IMR-90 (cell line): ENCODE measurements around the gene EXOSC1. TPM values are rescaled to one million over a fixed set of nuclear protein-coding genes. Genes with fewer than 3 reads are reported as not detected.

Source experiments
- ATAC-seq: fragments of 200-7000 bp; cut with Tn5 transposase; 2 replicates; pipeline ENCODE4 v1.9.1; 2020; ENCODE audit warnings: low read depth, mild to moderate bottlenecking, moderate library complexity
- BruUV-seq: library from RNA; stranded (reverse); fragments of 400-500 nt; replicated peaks from 2 replicates; lab custom pipeline; 2021; lab: Mats Ljungman, UMichigan
- CTCF ChIA-PET: fragments of 300-600 bp; formaldehyde crosslinking; extraction: SDS; loops from one replicate; lab custom pipeline; 2021; ENCODE audit warnings: antibody characterized with exemption; lab: Yijun Ruan, JAX
- POLR2A ChIA-PET: fragments of 300-600 bp; sonication (Branson Sonifier 250); formaldehyde crosslinking; loops from one replicate; lab custom pipeline; 2022; ENCODE audit warnings: antibody characterized with exemption; ENCODE audit not compliant: unreplicated experiment; lab: Charles Lee
- DNase-seq: peaks from one replicate; pipeline ENCODE4 v3.0.0; 2013
- H2AFZ ChIP-seq: replicated peaks from 2 replicates; pipeline ENCODE3; 2013; ENCODE audit warnings: low read length, mild to moderate bottlenecking; ENCODE audit not compliant: poor library complexity
- H2AK5ac ChIP-seq: 2 replicates; pipeline ENCODE4 v1.6.1; 2013; ENCODE audit warnings: low read depth, low read length, inconsistent platforms
- H2AK9ac ChIP-seq: replicated peaks from 2 replicates; pipeline ENCODE3; 2013; ENCODE audit warnings: mild to moderate bottlenecking, low read depth, low read length, moderate library complexity; ENCODE audit not compliant: poor library complexity
- H2BK120ac ChIP-seq: 2 replicates; pipeline ENCODE4 v1.6.1; 2013; ENCODE audit warnings: low read depth, low read length, inconsistent platforms
- H2BK15ac ChIP-seq: 3 replicates; pipeline ENCODE4 v1.6.1; 2013; ENCODE audit warnings: low read depth, low read length, inconsistent platforms
- H2BK20ac ChIP-seq: 2 replicates; pipeline ENCODE4 v1.6.1; 2013; ENCODE audit warnings: low read depth, mild to moderate bottlenecking, inconsistent platforms, low read length, moderate library complexity
- H2BK5ac ChIP-seq: 2 replicates; pipeline ENCODE4 v1.6.1; 2013; ENCODE audit warnings: mild to moderate bottlenecking, low read depth, low read length, inconsistent platforms; ENCODE audit not compliant: poor library complexity, severe bottlenecking
- H3K14ac ChIP-seq: replicated peaks from 2 replicates; pipeline ENCODE4 v1.6.1; 2013; ENCODE audit warnings: low read depth, low read length, inconsistent platforms
- H3K18ac ChIP-seq: 2 replicates; pipeline ENCODE4 v1.6.1; 2013; ENCODE audit warnings: low read depth, low read length, control low read depth
- H3K23ac ChIP-seq: 2 replicates; pipeline ENCODE4 v1.6.1; 2013; ENCODE audit warnings: low read depth, low read length, inconsistent platforms
- H3K27ac ChIP-seq: 2 replicates; pipeline ENCODE4 v1.5.1; 2013; ENCODE audit warnings: mild to moderate bottlenecking, control low read depth, low read length; ENCODE audit not compliant: insufficient read depth
- H3K27me3 ChIP-seq: 2 replicates; pipeline ENCODE4 v1.6.1; 2013; ENCODE audit warnings: low read length; ENCODE audit not compliant: control insufficient read depth, insufficient read depth
- H3K36me3 ChIP-seq: 2 replicates; pipeline ENCODE4 v1.6.1; 2013; ENCODE audit warnings: low read length, mixed read lengths; ENCODE audit not compliant: control insufficient read depth, insufficient read depth
- H3K4ac ChIP-seq: 2 replicates; pipeline ENCODE4 v1.6.1; 2013; ENCODE audit warnings: low read depth, low read length, inconsistent platforms
- H3K4me1 ChIP-seq: 2 replicates; pipeline ENCODE4 v1.6.1; 2013; ENCODE audit warnings: low read length, mixed read lengths; ENCODE audit not compliant: control insufficient read depth, insufficient read depth
- H3K4me2 ChIP-seq: 2 replicates; pipeline ENCODE4 v1.6.1; 2013; ENCODE audit warnings: low read depth, mild to moderate bottlenecking, control low read depth, low read length, moderate library complexity
- H3K4me3 ChIP-seq: 2 replicates; pipeline ENCODE4 v1.5.1; 2013; ENCODE audit warnings: low read depth, mild to moderate bottlenecking, control low read depth, low read length, moderate library complexity; ENCODE audit not compliant: insufficient read depth
- H3K56ac ChIP-seq: 2 replicates; pipeline ENCODE4 v1.6.1; 2013; ENCODE audit warnings: low read length, inconsistent platforms; ENCODE audit not compliant: insufficient read depth; ENCODE audit errors: extremely low read depth
- H3K79me1 ChIP-seq, 2 experiments: 2 replicates each; pipeline ENCODE4 v1.6.1; 2013; ENCODE audit warnings: low read length in 2 of 2, inconsistent platforms in 1 of 2, low read depth in 1 of 2
- H3K9ac ChIP-seq: 2 replicates; pipeline ENCODE4 v1.6.1; 2013; ENCODE audit warnings: low read depth, low read length, control low read depth
- H3K9me1 ChIP-seq: 2 replicates; pipeline ENCODE4 v1.6.1; 2013; ENCODE audit warnings: low read length, inconsistent platforms; ENCODE audit not compliant: insufficient read depth
- H3K9me3 ChIP-seq: 2 replicates; pipeline ENCODE4 v1.6.1; 2013; ENCODE audit warnings: low read length; ENCODE audit not compliant: control insufficient read depth, insufficient read depth
- H4K20me1 ChIP-seq: 2 replicates; pipeline ENCODE4 v1.6.1; 2013; ENCODE audit warnings: low read length, inconsistent platforms; ENCODE audit not compliant: insufficient read depth
- H4K5ac ChIP-seq: 2 replicates; pipeline ENCODE4 v1.6.1; 2013; ENCODE audit warnings: mild to moderate bottlenecking, low read depth, low read length, control low read depth
- H4K8ac ChIP-seq, 2 experiments: 2 replicates each; pipeline ENCODE4 v1.6.1; 2013; ENCODE audit warnings: low read depth in 2 of 2, low read length in 2 of 2, control low read depth in 1 of 2, inconsistent platforms in 1 of 2
- H4K91ac ChIP-seq: 2 replicates; pipeline ENCODE4 v1.6.1; 2013; ENCODE audit warnings: low read depth, low read length, inconsistent platforms; ENCODE audit not compliant: insufficient read depth
- CEBPB ChIP-seq: IDR thresholded peaks from 2 replicates; pipeline ENCODE4 v1.6.1; 2012; ENCODE audit warnings: low read depth, low read length, improper control_type of control experiment
- MAZ ChIP-seq: IDR thresholded peaks from 2 replicates; pipeline ENCODE4 v1.6.1; 2012; ENCODE audit warnings: low read depth, mild to moderate bottlenecking, low read length, improper control_type of control experiment, moderate library complexity, borderline replicate concordance
- NFE2L2 ChIP-seq: fragments of 150-350 bp; IDR thresholded peaks from 2 replicates; pipeline ENCODE4 v1.6.1; 2016; ENCODE audit warnings: low read depth, mild to moderate bottlenecking, low read length
- RAD21 ChIP-seq: IDR thresholded peaks from 2 replicates; pipeline ENCODE4 v1.6.1; 2012; ENCODE audit warnings: low read length, improper control_type of control experiment
- RCOR1 ChIP-seq: IDR thresholded peaks from 2 replicates; pipeline ENCODE4 v1.6.1; 2012; ENCODE audit warnings: mild to moderate bottlenecking, low read length, improper control_type of control experiment; ENCODE audit not compliant: insufficient replicate concordance
- RFX5 ChIP-seq: IDR thresholded peaks from 2 replicates; pipeline ENCODE4 v1.8.0; 2012; ENCODE audit warnings: low read depth, mild to moderate bottlenecking, low read length, moderate library complexity
- WGBS, 2 experiments: methylation state at CpG; one replicate each; pipeline versions ENCODE4 v1.1.5 to v1.1.7; 2013; ENCODE audit warnings: missing lambda C conversion rate in 2 of 2; ENCODE audit not compliant: insufficient read length in 1 of 2; ENCODE audit errors: extremely low coverage in 2 of 2; 5-methylcytosine and 5-hydroxymethylcytosine counted together
- dilution Hi-C: fragments of 300-500 bp; cut with HindIII; formaldehyde crosslinking; loops from one replicate; pipeline ENCODE4 v1.14.3; 2018; ENCODE audit warnings: low sequenced_read_pairs; ENCODE audit not compliant: unreplicated experiment
- in situ Hi-C: fragments of 300-500 bp; cut with MboI; formaldehyde crosslinking; loops from 3 replicates; pipeline ENCODE4 v1.14.3; 2019; ENCODE audit warnings: low sequenced_read_pairs, inconsistent platforms, mixed read lengths
- intact Hi-C: fragments of 100-400 bp; cut with micrococcal nuclease; formaldehyde crosslinking; loops from 2 replicates; pipeline ENCODE4 v1.10.0; 2022
- polyA plus RNA-seq, 3 experiments: library from polyadenylated mRNA; depleted of rRNA; stranded (reverse); fragments of >200 nt; gene quantifications; 2 replicates each; pipeline ENCODE4 v1.2.3, GENCODE V29; 2012; ENCODE audit warnings: low replicate concordance in 1 of 3
- total RNA-seq: library from RNA; depleted of rRNA; stranded (reverse); fragments of >200 nt; gene quantifications from 2 replicates; pipeline ENCODE4 v1.2.3, GENCODE V29; 2012
- TF ChIP-seq, protein P1 (sequence below): conservative IDR thresholded peaks from 2 replicates; pipeline ENCODE4 v1.5.1; 2012; ENCODE audit warnings: mild to moderate bottlenecking, low read depth, low read length, improper control_type of control experiment
- TF ChIP-seq, protein P2 (sequence below): fragments of 150-350 bp; IDR thresholded peaks from 2 replicates; pipeline ENCODE4 v1.6.1; 2016; ENCODE audit warnings: low read depth, mild to moderate bottlenecking, low read length, moderate library complexity, borderline replicate concordance

The EXOSC1 gene
- total and polyA plus RNA-seq, 2 of the 4 experiments (the other 2 are of a cell fraction), result 49.7 to 51.6 TPM

DNA sequence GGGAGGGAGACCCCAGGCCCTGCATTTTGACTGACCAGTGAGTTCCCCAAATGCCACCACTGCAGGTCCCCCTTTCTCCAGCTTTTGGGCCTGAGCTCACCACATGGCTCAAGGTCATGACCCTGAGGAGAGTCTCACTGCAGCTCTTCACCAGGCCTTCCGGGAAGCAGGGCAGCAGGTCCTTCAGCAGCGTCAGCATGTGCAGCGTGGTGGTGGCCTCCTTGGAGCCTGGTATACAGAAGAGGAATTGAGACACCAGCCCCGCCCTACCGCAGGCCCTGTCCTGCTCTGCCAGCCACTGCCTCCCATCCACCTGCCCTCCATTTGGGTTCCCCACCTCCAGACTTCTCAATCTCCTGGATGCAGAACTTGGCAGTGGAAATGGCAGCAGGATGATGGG lies 57.7 kb downstream of the EXOSC1 start:
- no peak overlapping the region for H2BK15ac ChIP-seq
- H3K9me1 ChIP-seq, result no peaks in the 10 kb centered on the region; the same call in 1 of the 2 replicates
- no peak overlapping the region for H2BK20ac ChIP-seq
- H4K20me1 ChIP-seq, result no peaks in the 10 kb centered on the region
- in situ Hi-C loops (no loop called here), intact Hi-C loops (no loop called here), dilution Hi-C loops (no loop called here)
- DNase-seq (no peak), ATAC-seq (no peak)
- WGBS, 2 experiments, result no CpG with 5 or more reads among the region's 5 CpGs
- no peak overlapping the region for H3K56ac ChIP-seq
- no peak overlapping the region for H2BK120ac ChIP-seq
- no peak overlapping the region for H4K91ac ChIP-seq
- no peak overlapping the region for H2AFZ ChIP-seq
- H3K18ac ChIP-seq, result no peak overlapping the region
- H2AK9ac ChIP-seq, result no peak overlapping the region
- BruUV-seq, result no TSS peak
- no peak overlapping the region for H3K4ac ChIP-seq
- H3K9ac ChIP-seq, result no peak overlapping the region
- H2AK5ac ChIP-seq, result no peak overlapping the region
- H3K4me1 ChIP-seq, result no peaks in the 10 kb centered on the region
- H3K27me3 ChIP-seq, result no peaks in the 10 kb centered on the region
- no peak overlapping the region for H3K4me3 ChIP-seq
- CTCF ChIA-PET, result no interaction called here
- POLR2A ChIA-PET, result no interaction called here
- no peak overlapping the region for H2BK5ac ChIP-seq
- peaks cover 35% of the 10 kb centered on the region for H3K36me3 ChIP-seq
- no peak overlapping the region for H3K23ac ChIP-seq
- no peak overlapping the region for H3K14ac ChIP-seq
- no peak overlapping the region for H4K8ac ChIP-seq
- no peak overlapping the region for H4K5ac ChIP-seq
- no peak overlapping the region for H3K27ac ChIP-seq
- no peaks in the 10 kb centered on the region for H3K9me3 ChIP-seq
- H3K4me2 ChIP-seq, result no peak overlapping the region
- no peak for TF ChIP-seq RAD21
- TF ChIP-seq, protein P1, sequence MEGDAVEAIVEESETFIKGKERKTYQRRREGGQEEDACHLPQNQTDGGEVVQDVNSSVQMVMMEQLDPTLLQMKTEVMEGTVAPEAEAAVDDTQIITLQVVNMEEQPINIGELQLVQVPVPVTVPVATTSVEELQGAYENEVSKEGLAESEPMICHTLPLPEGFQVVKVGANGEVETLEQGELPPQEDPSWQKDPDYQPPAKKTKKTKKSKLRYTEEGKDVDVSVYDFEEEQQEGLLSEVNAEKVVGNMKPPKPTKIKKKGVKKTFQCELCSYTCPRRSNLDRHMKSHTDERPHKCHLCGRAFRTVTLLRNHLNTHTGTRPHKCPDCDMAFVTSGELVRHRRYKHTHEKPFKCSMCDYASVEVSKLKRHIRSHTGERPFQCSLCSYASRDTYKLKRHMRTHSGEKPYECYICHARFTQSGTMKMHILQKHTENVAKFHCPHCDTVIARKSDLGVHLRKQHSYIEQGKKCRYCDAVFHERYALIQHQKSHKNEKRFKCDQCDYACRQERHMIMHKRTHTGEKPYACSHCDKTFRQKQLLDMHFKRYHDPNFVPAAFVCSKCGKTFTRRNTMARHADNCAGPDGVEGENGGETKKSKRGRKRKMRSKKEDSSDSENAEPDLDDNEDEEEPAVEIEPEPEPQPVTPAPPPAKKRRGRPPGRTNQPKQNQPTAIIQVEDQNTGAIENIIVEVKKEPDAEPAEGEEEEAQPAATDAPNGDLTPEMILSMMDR, result no peak
- TF ChIP-seq RFX5, result no peak
- no peak for TF ChIP-seq NFE2L2
- no peak for TF ChIP-seq RCOR1
- no peak for TF ChIP-seq CEBPB
- no peak for TF ChIP-seq MAZ
- TF ChIP-seq, protein P2, sequence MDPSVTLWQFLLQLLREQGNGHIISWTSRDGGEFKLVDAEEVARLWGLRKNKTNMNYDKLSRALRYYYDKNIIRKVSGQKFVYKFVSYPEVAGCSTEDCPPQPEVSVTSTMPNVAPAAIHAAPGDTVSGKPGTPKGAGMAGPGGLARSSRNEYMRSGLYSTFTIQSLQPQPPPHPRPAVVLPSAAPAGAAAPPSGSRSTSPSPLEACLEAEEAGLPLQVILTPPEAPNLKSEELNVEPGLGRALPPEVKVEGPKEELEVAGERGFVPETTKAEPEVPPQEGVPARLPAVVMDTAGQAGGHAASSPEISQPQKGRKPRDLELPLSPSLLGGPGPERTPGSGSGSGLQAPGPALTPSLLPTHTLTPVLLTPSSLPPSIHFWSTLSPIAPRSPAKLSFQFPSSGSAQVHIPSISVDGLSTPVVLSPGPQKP, result no peak
- peaks cover 0 to 2% of the 10 kb centered on the region in 2 experiments; a peak in 2 of 4 replicates for H3K79me1 ChIP-seq
